Neuronal stem cell (in vitro differentiated cells): ENCODE results near the gene DUS1L.

Experiments used
- DNase-seq: peaks from one replicate; pipeline ENCODE4 v3.0.0-alpha.2; 2013; ENCODE audit warnings: low spot score
- H2AFZ ChIP-seq: one replicate; pipeline ENCODE4 v1.6.1; 2013; ENCODE audit warnings: mild to moderate bottlenecking, low read length, inconsistent platforms
- H2AK5ac ChIP-seq: 2 replicates; pipeline ENCODE4 v1.6.1; 2013; ENCODE audit warnings: low read depth, mild to moderate bottlenecking, inconsistent platforms, low read length, moderate library complexity, mixed read lengths
- H2BK120ac ChIP-seq: 2 replicates; pipeline ENCODE4 v1.6.1; 2013; ENCODE audit warnings: low read depth, mild to moderate bottlenecking, inconsistent platforms, low read length, moderate library complexity, mixed read lengths
- H2BK12ac ChIP-seq: one replicate; pipeline ENCODE4 v1.6.1; 2013; ENCODE audit warnings: low read length, inconsistent platforms
- H2BK15ac ChIP-seq: 2 replicates; pipeline ENCODE4 v1.6.1; 2013; ENCODE audit warnings: mild to moderate bottlenecking, low read length, inconsistent platforms, mixed read lengths
- H2BK5ac ChIP-seq: one replicate; pipeline ENCODE4 v1.6.1; 2013; ENCODE audit warnings: inconsistent platforms, mild to moderate bottlenecking, low read length, moderate library complexity
- H3K14ac ChIP-seq: one replicate; pipeline ENCODE4 v1.6.1; 2013; ENCODE audit warnings: low read length, inconsistent platforms
- H3K18ac ChIP-seq: 2 replicates; pipeline ENCODE4 v1.6.1; 2013; ENCODE audit warnings: low read length, inconsistent platforms
- H3K23ac ChIP-seq: 2 replicates; pipeline ENCODE4 v1.6.1; 2013; ENCODE audit warnings: low read depth, mild to moderate bottlenecking, mixed read lengths, low read length, inconsistent platforms; ENCODE audit not compliant: poor library complexity
- H3K27ac ChIP-seq: replicated peaks from 3 replicates; pipeline ENCODE4 v1.5.1; 2013; ENCODE audit warnings: low read length, inconsistent platforms
- H3K27me3 ChIP-seq, 3 experiments: 2 replicates each; pipeline ENCODE4 v1.6.1; 2013; ENCODE audit warnings: low read length in 3 of 3, mild to moderate bottlenecking in 2 of 3, inconsistent platforms in 1 of 3, low read depth in 1 of 3, mixed read lengths in 1 of 3, moderate library complexity in 1 of 3; ENCODE audit not compliant: control insufficient read depth in 3 of 3, insufficient read depth in 3 of 3
- H3K36me3 ChIP-seq, 2 donors: replicated peaks in 1 of 2; 2 replicates each; pipeline ENCODE4 v1.6.1; 2013; ENCODE audit warnings: low read length in 2 of 2; ENCODE audit not compliant: control insufficient read depth in 2 of 2, insufficient read depth in 2 of 2
- H3K4ac ChIP-seq: 2 replicates; pipeline ENCODE4 v1.6.1; 2013; ENCODE audit warnings: inconsistent platforms, mild to moderate bottlenecking, low read length, moderate library complexity
- H3K4me1 ChIP-seq, 2 donors: 1 replicate in 1 of 2; 2 replicates in 1 of 2; pipeline ENCODE4 v1.6.1; 2013; ENCODE audit warnings: low read length in 2 of 2, low read depth in 1 of 2; ENCODE audit not compliant: control insufficient read depth in 2 of 2, insufficient read depth in 1 of 2
- H3K4me2 ChIP-seq: one replicate; pipeline ENCODE4 v1.6.1; 2013; ENCODE audit warnings: mild to moderate bottlenecking, low read length, inconsistent platforms; ENCODE audit not compliant: insufficient read depth, poor library complexity, severe bottlenecking
- H3K4me3 ChIP-seq, 2 donors: 2 replicates each; pipeline ENCODE4 v1.5.1; 2013; ENCODE audit warnings: low read length in 2 of 2, mild to moderate bottlenecking in 2 of 2, inconsistent platforms in 1 of 2, moderate library complexity in 1 of 2
- H3K79me1 ChIP-seq: one replicate; pipeline ENCODE4 v1.6.1; 2013; ENCODE audit warnings: low read depth, mild to moderate bottlenecking, inconsistent platforms, low read length, moderate library complexity
- H3K9ac ChIP-seq: one replicate; pipeline ENCODE4 v1.6.1; 2013; ENCODE audit warnings: mild to moderate bottlenecking, low read depth, low read length, inconsistent platforms; ENCODE audit not compliant: poor library complexity
- H3K9me3 ChIP-seq, 2 donors: replicated peaks in 1 of 2; 2 replicates each; pipeline versions ENCODE3 to v1.6.1; 2013; ENCODE audit warnings: low read length in 2 of 2, mild to moderate bottlenecking in 2 of 2, inconsistent platforms in 1 of 2, low read depth in 1 of 2, mixed read lengths in 1 of 2, moderate library complexity in 1 of 2; ENCODE audit not compliant: control insufficient read depth in 2 of 2, insufficient read depth in 1 of 2
- H4K8ac ChIP-seq: one replicate; pipeline ENCODE4 v1.6.1; 2013; ENCODE audit warnings: low read depth, mild to moderate bottlenecking, inconsistent platforms, low read length, moderate library complexity
- H4K91ac ChIP-seq: one replicate; pipeline ENCODE4 v1.6.1; 2013; ENCODE audit warnings: low read length, low read depth, mild to moderate bottlenecking, inconsistent platforms; ENCODE audit not compliant: poor library complexity
- WGBS, 2 donors: extraction: QIAGEN DNeasy Blood & Tissue Kit; methylation state at CpG; one replicate each; pipeline ENCODE4 v1.1.7; 2013; ENCODE audit warnings: missing lambda C conversion rate in 2 of 2, mixed read lengths in 1 of 2; ENCODE audit not compliant: insufficient read length in 2 of 2, insufficient replicate concordance in 1 of 2; ENCODE audit errors: extremely low coverage in 2 of 2; 5-methylcytosine and 5-hydroxymethylcytosine counted together

The DUS1L gene

DNA sequence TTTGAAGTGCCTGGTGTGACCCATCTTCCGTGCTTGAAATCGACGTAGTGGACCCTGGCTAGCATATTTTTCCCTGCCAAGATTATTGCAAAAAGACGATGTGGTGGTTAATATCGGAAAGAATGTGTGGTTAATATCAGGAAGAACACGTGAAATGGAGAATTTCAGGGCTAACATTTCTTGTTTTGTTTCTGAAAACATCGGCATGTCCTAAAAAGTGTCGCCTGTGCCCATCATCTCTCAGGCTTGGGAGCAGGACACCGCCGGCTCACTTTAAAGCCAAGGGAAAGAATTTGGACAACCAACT lies 27.8 kb downstream of the DUS1L start:
- Histone ChIP-seq H3K4ac (no peak overlapping the region), H3K4me2 (peak overlapping the region; percentile 19), H3K27me3 (no peaks in the 10 kb centered on the region), H3K14ac (no peak overlapping the region), H2BK120ac (no peak overlapping the region), H3K36me3 (peaks cover 8 to 32% of the 10 kb centered on the region in 2 donors), H2AK5ac (no peak overlapping the region), H3K9me3 (no peaks in the 10 kb centered on the region), H3K27ac (no peak overlapping the region), H2BK15ac (no peak overlapping the region), H2BK12ac (no peak overlapping the region), H3K23ac (no peak overlapping the region), H4K8ac (no peak overlapping the region), H2AFZ (peak overlapping the region; percentile 93), H3K18ac (no peak overlapping the region), H3K79me1 (peaks cover 10% of the 10 kb centered on the region), H4K91ac (no peak overlapping the region), H3K4me1 (peaks cover 9 to 13% of the 10 kb centered on the region in 2 donors), H3K4me3 (peak overlapping the region in 1 of 2 donors; percentile 92), H2BK5ac (no peak overlapping the region), H3K9ac (no peak overlapping the region)
- no CpG with 5 or more reads among the region's 10 CpGs for WGBS, 2 donors
- DNase-seq = no peak

- H3K4me1 ChIP-seq = peaks cover 12 to 18% of the 10 kb centered on the region in 2 donors
Observed at GRCh38 chr17:82037092-82037888, 28.3 kb downstream of the DUS1L start, which contains the start of gene DCXR. TSS of gene DCXR (minus strand) at chr17:82037697. CDS start at chr17:82037682, 15 bp downstream.

DNA sequence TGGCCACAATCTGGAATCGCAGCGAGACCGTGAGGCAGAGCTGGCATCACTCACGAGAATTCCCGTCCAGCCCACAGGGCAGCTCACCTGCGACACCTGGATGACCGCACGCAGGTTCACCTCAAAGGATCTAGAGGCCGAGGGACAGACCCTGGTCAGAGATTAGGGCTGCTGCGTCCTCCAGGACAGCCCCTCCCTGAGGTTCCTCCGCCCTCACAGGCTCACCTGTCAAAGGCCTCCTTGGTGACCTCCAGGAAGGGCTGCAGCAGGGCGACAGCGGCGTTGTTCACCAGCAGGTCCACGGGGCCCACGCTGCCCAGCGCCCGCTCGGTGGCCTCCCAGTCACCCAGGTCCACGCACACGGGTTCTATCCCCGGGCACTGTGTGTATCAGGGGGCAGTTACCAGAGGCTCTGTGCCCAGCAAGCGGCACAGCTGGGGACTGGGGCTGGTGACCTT lies 28.9 kb downstream of the DUS1L start:
- H3K27ac ChIP-seq = no peak overlapping the region
- H3K9ac ChIP-seq = peak overlapping the region; percentile 92
- peak overlapping the region; percentile 76 for H3K4ac ChIP-seq
- no peak overlapping the region for H4K91ac ChIP-seq
- H4K8ac ChIP-seq = no peak overlapping the region
- H2BK5ac ChIP-seq = peak overlapping the region; percentile 90
- H3K4me2 ChIP-seq = peak overlapping the region; percentile 99
- H3K14ac ChIP-seq = peak overlapping the region; percentile 84
- peaks cover 10% of the 10 kb centered on the region for H3K79me1 ChIP-seq
- H3K18ac ChIP-seq = peak overlapping the region; percentile 89
- H2BK120ac ChIP-seq = peak overlapping the region; percentile 87
- no CpG with 5 or more reads among the region's 23 CpGs for WGBS, 2 donors
- DNase-seq = no peak
- peak overlapping the region; percentile 84 for H2BK12ac ChIP-seq
- H3K9me3 ChIP-seq = no peaks in the 10 kb centered on the region
- peak overlapping the region; percentile 78 to 92 for H3K4me3 ChIP-seq
- H3K36me3 ChIP-seq = peaks cover 8 to 33% of the 10 kb centered on the region in 2 donors
- H3K23ac ChIP-seq = peak overlapping the region; percentile 97
- peak overlapping the region; percentile 96 for H2AK5ac ChIP-seq
- peak overlapping the region; percentile 93 for H2AFZ ChIP-seq
- peaks cover 14 to 22% of the 10 kb centered on the region in 2 donors for H3K4me1 ChIP-seq
- H3K27me3 ChIP-seq = no peaks in the 10 kb centered on the region
- peak overlapping the region; percentile 96 for H2BK15ac ChIP-seq

More at GRCh38 chr17:82037092-82037888, 28.3 kb downstream of the DUS1L start, which contains the start of gene DCXR:
- Histone ChIP-seq H3K9me3 (no peaks in the 10 kb centered on the region), H3K9ac (peak within 1 kb of the TSS; percentile 92), H3K23ac (peak within 1 kb of the TSS; percentile 97), H4K8ac (no peak within 1 kb of the TSS), H3K4me2 (peak within 1 kb of the TSS; percentile 99), H3K36me3 (peaks cover 8 to 33% of the 10 kb centered on the region in 2 donors), H2BK5ac (peak within 1 kb of the TSS; percentile 90), H3K18ac (peak within 1 kb of the TSS; percentile 97), H2AFZ (peak within 1 kb of the TSS; percentile 93), H4K91ac (no peak within 1 kb of the TSS), H3K27ac (peak within 1 kb of the TSS; percentile 89), H2BK15ac (peak within 1 kb of the TSS; percentile 96), H2BK120ac (peak within 1 kb of the TSS; percentile 87), H3K14ac (peak within 1 kb of the TSS; percentile 84), H2AK5ac (peak within 1 kb of the TSS; percentile 96), H3K4ac (peak within 1 kb of the TSS; percentile 76), H3K79me1 (peaks cover 10% of the 10 kb centered on the region), H3K4me3 (peak within 1 kb of the TSS; percentile 78 to 92), H3K27me3 (no peaks in the 10 kb centered on the region), H2BK12ac (peak within 1 kb of the TSS; percentile 84)
- peak; percentile 97 for DNase-seq
- no CpG with 5 or more reads among the region's 92 CpGs for WGBS, 2 donors

DNA sequence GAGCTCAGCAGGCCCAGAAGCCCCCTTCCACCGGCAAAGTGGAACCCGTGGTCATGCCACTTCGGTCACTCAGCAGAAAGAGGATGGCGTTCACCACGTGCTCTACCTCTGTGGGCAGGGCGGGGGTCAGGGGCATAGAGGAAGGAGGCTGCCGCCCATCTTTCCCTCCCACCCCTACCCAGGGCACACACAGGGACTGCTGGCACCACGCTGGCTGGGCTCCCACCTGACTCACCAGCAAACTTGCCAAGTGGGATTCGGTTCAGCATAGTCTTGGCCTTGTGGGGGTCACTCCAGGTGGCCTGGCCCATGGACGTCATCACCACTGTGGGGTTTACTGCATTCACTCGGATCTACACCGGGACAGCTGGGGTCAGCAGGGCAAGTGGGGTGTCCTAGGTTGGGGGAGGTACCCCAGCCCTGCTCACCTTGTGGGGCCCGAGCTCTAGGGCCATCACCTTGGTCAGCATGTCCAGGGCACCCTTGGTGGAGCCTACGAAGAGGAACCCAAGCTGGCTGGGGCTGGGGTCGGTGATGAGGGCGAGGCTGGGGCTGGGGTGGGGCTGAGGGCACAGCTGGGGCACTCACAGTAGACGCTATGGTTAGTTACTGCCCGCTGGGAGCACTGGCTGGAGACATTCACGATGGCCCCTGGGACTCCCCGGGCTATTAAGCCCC lies 29.5 kb downstream of the DUS1L start:
- Histone ChIP-seq H3K9me3 (no peaks in the 10 kb centered on the region), H3K4ac (no peak overlapping the region), H4K8ac (no peak overlapping the region), H4K91ac (no peak overlapping the region), H3K23ac (peak overlapping the region; percentile 97), H2AFZ (no peak overlapping the region), H3K4me3 (peak overlapping the region in 1 of 2 donors; percentile 92), H2BK15ac (no peak overlapping the region), H3K79me1 (peaks cover 10% of the 10 kb centered on the region), H3K4me2 (peak overlapping the region; percentile 99), H3K27me3 (no peaks in the 10 kb centered on the region), H3K27ac (no peak overlapping the region), H2BK120ac (no peak overlapping the region), H3K9ac (peak overlapping the region; percentile 38), H2AK5ac (peak overlapping the region; percentile 96), H3K4me1 (peaks cover 14 to 22% of the 10 kb centered on the region in 2 donors), H2BK12ac (no peak overlapping the region), H2BK5ac (peak overlapping the region; percentile 39), H3K14ac (no peak overlapping the region), H3K36me3 (peaks cover 8 to 33% of the 10 kb centered on the region in 2 donors), H3K18ac (no peak overlapping the region)
- no CpG with 5 or more reads among the region's 20 CpGs for WGBS, 2 donors
- no peak for DNase-seq
